Germinal center (tissue), 1 donor: Measurements from ENCODE around the gene PINK1.

ENCODE experiments used
- DNase-seq: peaks from one replicate; pipeline ENCODE4 v3.0.0; 2012; ENCODE audit warnings: mixed read lengths, low spot score

The PINK1 gene

DNA sequence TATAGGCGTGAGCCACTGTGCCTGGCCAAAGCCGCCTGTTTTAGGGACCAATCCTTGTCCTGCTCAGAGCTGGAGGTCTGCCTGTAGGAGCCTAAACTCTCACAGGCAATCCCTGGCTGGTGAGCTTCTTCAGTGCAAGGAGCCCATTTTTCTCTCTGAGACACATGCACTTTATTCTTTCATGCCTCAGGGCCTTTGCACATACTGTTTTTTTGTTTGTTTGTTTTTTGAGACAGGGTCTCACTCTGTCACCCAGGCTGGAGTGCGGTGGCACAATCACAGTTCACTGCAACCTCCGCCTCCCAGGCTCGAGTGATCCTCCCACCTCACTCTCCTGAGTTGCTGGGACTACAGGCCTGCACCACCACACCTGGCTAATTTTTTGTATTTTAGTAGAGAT lies 21.6 kb upstream of the PINK1 start:
- no peak for DNase-seq

DNA sequence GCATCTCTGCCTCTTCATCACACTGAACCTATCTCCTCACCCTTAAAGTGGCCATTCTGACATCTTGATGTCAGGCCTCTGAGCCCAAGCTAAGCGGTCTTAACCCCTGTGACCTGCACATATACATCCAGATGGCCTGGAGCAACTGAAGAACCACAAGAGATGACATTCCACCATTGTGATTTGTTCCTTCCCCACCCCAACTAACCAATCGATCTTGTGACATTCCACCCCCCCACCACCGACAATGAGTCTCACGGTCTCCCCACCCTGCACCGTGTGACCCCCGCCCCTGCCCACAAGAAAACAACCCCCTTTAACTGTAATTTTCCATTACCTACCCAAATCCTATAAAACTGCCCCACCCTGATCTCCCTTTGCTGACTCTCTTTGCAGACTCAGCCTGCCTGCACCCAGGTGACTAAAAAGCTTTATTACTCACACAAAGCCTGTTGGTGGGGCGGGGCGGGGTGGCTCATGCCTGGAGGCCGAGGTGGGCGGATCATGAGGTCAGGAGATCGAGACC lies 21.0 kb upstream of the PINK1 start:
- no peak for DNase-seq

DNA sequence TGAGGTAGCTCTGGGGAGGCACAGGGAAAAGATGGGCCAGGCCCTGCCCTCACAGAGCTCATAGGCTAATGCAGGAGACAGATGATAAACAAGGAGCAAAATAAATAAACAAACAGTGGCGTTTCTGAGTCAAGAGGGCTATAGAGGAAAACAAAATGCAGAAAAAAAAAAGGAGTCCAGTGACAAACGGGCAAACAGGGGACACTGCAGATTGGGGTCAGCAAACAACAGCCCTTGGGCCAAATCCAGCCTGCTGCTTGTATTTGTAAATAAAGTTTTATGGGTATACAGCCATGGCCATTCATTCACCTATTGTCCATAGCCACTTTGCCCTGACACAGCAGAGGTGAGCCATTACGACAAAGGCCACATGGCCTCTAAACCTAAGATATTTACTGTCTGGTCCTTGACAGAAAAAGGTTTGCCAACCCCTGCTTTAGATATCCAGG lies 19.1 kb upstream of the PINK1 start:
- DNase-seq: no peak

DNA sequence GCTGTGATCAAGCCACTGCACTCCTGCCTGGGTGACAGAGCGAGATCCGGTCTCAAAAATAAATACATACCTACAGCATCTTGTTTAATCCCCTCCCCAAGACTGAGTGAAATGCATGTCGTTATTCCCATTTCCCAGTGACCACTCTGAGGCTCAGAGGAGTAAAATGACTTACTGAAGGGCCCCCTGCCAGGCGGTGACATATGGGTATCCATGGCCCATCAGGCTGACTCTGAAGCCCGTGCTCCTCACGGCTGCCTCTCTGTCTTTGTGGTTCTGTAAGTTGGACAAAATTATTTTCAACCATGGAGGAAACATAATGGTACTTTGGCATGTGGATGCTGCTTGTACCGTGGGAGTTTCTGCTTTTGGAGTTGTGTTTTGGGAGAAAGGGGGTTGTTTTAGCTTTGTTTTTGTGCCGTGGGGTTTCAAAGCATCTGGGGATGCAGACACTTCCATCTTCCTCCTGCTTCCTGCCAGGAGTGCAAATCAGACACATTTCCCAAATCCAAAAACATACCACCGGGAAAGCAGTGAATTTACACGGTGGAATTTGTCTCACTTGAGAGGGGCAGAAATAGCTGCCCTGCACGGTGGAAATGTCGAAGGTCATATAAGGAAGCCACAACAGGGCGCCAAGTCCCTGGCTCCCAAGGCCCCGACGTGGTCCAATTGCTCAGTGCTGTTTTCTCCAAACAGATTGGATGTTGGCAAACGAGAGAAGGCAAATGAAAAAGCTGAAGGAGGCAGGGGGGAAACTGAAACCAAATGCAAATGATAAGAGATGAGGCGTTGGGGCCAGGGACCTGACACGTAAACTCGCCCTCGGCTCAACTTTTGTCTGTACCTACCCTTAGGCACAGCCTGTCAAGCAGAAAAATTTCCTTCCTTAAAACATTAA lies 17.1 kb upstream of the PINK1 start:
- DNase-seq: no peak

DNA sequence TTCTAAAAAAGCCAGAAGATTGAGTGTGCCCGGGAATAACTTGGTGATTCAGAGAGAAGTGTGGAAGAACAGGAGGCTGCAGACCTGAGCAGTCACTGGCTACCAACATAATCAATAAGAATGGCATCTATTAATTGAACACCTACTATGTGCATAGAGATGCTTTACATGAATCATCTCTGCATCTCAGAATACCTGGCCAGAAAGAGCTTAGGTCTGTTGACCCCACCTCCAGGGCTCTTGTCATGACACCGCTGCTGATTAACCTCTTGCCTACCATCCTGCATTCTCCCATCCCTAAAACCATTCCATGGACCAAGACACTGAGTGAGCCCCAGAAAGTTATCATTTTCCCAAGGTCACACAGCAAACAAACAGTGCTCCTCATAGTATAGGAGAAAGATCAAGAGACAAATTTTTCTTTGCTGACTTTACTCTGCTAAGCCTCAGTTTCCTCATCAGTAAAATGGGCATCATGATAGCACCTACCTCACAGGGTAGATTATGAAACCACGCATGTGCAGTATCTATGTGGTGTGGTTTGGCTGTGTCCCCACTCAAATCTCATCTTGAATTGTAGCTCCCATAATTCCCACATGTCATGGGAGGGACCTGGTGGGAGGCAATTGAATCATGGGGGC lies 16.3 kb upstream of the PINK1 start:
- no peak for DNase-seq

DNA sequence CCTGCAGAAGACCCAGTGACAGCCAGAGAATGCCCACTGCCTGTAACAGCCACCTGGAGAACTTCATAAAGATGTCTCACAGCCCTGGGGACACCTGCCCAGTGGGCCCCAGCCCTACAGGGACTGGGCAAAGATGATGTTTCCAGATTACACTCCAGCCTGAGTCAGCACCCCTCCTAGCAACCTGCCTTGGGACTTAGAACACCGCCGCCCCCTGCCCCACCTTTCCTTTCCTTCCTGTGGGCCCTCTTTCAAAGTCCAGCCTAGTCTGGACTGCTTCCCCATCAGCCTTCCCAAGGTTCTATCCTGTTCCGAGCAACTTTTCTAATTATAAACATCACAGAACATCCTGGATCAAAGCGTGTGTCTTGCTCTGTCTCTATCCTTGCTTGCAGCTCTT lies 14.7 kb upstream of the PINK1 start:
- DNase-seq: no peak

DNA sequence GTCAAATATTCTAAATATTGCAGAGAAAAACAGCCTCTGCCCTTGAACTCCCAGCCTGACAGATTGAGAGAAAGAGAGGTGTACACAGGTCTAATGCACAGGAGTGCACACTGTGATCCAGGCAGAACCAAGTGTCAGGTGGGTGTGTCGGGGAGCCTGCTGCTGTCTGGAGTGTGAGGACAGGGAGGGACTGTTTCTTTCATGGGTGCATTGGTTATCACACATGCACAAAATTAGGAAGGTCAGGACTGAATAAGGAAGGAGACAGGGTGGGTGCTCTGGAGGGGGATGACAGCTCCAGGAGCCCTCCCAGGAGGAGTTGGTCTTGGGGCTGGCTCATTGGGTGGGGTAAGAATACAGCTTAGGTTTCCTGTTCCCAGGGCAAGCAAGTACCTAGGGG lies 13.3 kb upstream of the PINK1 start:
- DNase-seq: no peak

DNA sequence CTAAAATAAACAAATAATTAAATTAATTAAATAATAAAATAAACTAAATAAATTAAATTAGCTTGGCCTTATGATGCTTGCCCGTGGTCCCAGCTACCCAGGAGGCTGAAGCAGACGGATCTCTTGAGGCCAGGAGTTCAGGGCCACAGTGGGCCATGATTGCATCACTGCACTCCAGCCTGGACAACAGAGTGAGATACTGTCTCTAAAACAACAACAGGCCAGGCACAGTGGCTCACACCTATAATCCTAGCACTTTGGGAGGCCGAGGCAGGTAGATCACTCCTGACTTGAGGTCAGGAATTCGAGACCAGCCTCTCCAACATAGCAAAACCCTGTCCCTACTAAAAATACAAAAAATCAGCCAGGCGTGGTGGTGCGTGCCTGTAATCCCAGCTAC lies 12.2 kb upstream of the PINK1 start:
- no peak for DNase-seq

DNA sequence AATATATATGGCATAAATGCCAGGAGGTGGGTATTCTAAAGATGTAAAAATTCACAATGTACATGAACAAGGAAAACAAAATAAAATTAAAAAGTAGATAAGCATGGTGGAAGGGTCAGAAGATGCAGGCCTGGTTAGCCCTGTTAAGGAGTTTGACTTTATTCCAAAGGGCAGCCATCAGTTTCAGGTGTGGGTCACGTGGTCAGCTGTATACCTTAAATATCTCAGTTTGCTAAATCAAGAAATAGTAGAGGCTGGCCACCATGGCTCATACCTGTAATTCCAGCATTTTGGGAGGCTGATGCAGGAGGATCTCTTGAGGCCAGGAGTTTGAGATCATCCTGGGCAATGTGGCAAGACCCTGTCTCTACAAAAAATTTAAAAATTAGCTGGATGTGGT lies 8.5 kb upstream of the PINK1 start:
- no peak for DNase-seq

DNA sequence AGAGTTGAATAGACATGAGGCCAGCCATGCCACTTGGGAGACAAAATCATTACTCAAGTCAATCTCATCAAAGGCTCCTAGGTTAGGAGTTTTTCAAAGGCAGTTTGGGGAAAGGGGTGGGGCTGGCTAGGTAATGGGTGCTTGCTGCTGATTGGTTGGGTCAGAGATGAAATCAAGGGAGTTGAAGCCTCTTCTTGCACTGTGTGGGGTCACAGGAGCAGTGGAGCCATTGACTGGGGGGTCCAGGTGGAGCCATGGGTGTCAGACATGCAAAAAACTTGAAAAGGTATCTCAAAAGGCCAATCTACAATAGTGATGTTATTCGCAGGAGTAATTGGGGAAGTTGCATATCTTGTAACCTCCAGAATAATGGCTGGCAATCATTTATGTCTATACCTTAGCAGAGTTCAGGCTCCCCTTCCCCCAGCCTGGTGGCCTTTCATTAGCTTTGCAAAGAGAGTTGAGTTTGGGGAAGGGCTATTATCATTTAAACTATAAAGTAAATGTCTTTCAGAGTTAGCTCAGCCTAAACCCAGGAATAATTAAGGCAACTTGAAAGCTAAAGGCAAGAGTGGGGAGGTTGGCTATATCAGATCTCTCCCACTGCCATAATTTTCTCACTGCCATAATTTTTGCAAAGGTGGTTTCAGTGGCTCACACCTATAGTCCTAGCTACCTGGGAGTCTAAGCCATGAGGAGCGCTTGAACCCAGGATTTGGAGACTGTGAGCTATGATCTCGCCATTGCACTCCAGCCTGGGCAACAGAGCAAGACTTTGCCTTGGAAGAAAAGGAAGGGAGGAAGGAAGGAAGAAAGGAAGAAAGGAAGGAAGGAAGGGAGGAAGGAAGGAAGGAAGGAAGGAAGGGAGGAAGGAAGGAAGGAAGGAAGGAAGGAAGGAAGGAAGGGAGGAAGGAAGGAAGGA lies 7.8 kb upstream of the PINK1 start:
- DNase-seq: no peak

DNA sequence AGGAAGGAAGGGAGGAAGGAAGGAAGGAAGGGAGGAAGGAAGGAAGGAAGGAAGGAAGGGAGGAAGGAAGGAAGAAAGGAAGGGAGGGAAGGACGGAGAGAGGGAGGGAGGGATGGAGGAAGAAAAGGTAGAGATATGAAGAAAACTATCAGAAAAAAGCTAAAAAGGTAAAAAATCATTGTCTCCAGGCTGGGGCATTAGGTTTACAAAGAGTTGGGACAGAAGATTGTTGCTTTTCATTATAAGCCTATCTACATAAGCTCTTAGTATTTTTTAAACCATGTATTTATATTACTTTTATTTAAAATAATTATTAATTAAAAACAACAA lies 7.2 kb upstream of the PINK1 start:
- DNase-seq: no peak

DNA sequence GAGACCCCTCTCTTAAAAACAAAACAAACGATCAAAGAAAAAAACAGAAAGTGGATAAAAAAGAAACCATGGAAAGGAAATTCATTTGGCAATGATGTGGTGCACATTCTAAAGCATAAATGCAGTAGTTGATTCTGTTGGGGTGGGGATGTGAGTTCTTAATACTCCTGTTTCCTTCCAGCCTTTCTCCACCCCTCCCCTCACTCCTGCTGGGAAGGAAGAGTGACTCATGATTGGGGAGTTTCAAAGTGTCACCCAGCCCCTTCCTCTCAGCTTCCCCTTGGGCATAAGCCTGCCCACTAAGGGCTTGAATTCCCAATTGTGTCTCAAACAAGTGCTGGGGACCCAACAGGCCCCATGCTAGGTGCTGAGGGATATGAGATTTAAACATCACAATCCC lies 6.7 kb upstream of the PINK1 start:
- DNase-seq: no peak

DNA sequence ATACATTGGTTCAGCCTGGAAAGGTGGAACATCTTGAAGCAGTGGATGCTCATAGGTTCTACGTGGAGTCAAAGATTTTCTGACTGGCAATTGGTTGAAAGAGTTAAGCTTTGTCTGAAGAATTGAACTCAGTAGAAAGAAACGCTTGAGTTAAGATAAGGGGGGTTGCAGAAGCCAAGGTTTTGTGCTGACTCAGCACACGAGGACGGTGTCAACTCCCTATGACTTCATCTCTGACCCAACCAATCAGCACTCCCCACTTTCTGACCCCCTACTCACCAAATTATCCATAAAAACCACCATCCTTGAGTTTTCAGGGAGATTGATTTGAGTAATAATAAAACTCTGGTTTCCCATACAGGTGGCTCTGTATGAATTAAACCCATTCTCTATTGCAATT lies 2.5 kb upstream of the PINK1 start:
- no peak for DNase-seq

DNA sequence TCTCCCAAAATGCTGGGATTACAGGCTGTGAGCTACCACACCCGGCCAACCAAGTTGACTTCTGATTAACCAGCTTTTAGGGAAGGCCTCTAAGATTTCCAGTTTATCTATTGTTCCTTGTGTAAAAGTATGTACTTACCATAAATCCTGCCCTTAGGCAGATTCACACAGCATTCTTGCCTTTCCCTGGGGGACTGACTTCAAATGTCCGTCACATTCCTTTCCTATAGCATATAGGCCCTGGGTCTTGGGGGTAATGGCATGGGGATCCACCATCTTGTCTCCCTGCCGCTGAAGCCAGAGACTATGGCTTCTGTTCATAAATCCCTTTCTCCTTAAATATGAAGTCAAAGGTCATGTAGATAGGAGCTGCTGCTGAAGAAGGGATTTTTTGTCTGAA lies 872 bp upstream of the PINK1 start:
- DNase-seq: no peak

DNA sequence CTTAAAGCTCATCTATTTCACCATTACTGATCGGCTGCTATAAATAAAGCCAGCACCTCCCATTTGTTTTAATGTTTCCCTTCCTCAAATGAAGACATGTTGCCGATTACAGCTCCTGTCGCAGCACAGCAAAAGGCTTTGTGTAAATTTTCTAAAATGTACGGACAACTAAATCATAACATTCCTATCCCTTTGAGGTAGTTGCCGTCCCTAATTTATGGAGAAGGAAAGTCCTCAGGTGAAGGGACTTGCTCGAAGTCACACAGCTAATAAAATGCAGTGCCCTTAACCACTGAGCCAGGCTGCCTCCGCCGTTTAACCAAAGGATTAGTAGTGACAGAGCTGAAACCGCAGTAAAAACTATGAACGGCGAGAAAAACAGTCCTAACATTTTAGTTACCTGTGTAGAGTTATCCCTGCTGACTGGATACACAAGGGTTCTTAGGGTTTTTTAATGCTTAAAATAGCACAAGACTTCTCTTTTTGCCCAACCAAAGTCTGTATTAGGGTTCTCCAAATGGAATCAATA lies 871 bp downstream of the PINK1 start:
- no peak for DNase-seq

DNA sequence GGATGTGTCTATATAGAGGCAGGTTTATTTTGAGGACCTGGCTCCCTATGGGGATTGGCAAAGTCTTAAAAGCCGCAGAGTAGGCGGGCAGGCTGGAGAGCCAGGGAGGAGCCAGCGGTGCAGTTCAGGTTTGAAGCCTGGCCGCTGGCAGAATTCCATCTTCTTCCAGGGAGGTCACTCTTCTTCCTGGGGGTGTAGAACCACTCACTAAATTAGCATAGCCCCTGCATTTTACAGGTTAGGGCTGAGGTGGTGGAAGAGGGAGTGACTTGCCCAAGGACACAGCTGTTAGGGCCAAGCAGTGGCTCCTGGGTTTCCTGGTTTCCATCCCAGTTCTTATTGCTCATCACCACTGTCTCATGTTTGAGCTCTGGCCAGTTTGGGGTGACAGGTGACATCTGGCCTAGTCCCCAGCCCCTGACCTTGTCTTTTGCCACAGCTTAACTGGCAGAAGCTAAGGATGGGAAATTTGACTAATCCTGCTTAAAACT lies 1.4 kb downstream of the PINK1 start:
- DNase-seq: no peak

DNA sequence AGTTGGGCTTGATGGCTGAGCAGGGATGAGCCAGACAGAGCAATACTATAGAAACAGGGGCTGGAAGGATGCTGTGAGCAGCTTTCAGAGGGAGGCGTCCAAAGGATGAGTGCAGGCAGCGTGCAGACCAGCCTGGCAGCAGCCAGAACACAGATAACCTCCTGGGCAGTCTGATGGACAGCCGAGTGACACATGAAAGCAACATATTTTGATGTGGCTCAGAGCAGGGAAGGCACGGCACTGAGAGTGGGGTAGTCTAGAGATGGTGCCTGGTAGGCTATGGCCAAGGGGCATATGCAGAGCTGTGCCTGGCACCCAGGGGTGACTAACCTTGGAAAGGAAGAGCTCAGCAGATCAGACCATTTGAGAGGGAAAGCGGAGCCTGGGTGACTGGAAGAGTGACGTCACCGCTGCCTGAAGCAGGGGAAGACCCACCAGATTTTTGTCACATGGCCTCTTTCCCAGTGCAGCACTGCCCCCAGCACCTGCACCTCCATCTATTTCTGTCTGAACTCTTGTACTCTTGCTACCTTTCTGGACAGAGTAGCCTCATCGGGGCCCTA lies 3.6 kb downstream of the PINK1 start:
- no peak for DNase-seq

DNA sequence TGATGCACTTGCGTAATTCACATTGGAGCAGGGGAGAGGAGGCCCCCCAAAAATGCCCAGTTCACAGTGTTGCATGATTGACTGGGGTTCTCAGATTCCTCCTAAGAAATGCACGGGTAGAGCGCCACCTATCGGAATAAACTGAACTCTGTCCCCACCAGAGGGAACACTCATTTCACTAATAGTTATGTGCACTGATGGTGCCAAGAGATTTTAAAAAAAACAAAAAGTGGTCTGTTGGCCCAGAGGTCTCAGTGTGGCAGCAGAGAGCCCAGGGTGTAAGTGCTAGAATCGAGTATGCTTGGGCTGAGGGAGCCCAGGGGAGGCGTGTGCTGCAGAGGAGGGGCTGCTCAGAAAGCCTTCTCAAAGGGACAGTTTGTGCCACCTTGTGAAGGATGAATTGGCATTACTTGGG lies 6.9 kb downstream of the PINK1 start:
- DNase-seq: peak; percentile 71

DNA sequence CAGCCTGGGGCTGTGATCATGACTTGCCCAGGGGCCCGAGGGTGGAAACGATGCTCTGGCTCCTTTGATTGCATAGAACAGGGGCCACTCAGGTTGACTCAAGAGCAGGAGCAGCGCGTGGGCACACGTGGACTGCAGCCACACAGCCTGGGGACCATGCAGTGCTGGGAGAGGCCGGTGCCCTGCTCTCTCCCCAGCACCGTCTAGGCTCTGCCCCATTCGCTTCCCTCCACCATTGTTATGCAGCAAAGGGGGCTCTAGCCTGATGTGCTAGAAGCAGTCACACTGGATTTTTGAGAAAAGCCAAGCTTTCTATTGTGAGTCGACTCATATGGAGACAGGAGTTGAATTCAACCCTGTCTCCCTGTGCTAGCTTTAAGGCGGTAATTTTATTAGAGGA lies 8.7 kb downstream of the PINK1 start:
- no peak for DNase-seq

DNA sequence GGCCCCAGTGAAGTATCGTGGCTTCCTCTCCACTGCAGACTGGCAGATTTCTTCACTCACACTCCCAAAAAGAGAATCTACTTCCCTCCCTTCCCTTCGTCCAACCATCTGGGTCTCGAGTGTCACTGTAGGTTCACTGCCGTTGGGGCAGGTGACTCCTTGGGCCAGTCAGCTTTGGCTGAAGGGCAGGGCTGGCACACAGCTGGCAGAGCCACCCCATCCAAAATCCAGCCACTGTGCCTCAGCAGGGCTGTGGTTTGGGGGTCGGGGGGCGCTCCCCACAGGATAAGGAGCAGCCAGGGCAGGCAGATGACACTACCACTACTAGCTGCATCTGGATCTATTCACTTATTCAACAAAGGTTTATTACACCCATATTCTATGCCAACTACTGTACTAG lies 9.8 kb downstream of the PINK1 start:
- no peak for DNase-seq

DNA sequence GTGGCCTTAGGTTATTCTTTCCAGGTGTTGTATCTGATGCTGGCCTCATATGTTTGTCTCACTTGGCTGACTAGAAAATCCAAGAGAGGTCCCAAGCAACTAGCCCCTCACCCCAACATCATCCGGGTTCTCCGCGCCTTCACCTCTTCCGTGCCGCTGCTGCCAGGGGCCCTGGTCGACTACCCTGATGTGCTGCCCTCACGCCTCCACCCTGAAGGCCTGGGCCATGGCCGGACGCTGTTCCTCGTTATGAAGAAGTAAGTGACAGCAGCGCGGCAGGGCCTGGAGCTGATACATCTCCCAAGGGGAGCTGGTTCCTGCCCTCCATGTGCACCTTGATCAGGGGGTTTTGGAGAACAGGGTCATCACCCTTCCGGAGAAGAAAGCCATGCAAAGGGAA lies 11.2 kb downstream of the PINK1 start:
- DNase-seq: no peak

DNA sequence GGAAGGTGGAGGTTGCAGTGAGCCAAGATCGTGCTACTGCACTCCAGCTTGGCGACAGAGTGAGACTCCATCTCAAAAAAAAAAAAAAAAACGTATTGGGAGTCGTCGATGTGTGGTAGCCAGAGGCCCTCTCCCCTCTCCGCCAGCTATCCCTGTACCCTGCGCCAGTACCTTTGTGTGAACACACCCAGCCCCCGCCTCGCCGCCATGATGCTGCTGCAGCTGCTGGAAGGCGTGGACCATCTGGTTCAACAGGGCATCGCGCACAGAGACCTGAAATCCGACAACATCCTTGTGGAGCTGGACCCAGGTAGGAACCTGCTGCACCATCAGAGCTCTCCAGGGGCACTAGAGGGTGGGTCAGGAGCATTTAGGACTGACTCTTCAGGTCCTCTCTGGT lies 12.2 kb downstream of the PINK1 start:
- DNase-seq: no peak
